ENCODE results near the gene ATR.
"Not testable (repeated sequence)": the region's sequence is repeated elsewhere in the genome, so short reads cannot be mapped to it uniquely, and the experiment has no call there.

The ATR gene

DNA sequence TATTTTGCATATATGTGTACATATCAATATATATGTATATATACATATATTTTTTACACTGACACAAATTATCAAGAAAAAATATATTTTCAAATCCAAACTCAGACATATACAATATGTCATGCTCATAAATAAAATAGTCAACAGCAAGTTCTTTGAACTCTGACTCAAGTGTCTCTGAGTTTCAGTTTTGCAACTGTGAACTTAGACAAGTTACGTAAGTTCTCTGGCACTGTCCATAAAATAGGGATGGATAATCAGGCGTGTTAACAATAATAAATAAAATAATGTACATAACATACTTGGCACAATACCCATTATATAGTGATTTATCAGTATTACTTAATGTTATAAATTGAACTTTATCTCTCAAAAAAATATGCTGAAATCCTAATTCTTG is 118.6 kb downstream of the ATR start:
- intact Hi-C loops (cut with DNase I), result no loop called here
- DNase-seq, result no peak

DNA sequence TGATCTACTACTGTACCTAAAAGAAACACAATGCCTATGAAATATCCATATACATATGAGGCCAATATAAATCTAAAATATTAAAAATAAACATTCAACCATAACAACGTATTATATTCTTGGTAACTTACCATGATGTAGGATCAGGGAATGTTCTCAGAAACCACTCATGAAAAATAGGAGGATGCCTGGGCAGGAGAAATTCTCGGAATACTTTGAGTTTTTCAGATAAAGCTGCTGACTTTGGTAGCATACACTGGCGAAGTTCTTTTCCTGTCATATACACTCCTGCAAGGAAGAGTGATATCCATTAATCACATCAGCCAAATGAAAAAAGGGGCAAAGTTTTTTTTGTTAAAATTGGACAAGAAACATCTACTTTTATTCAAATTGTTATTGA is 119.4 kb downstream of the ATR start:
- intact Hi-C loops (cut with DNase I), result no loop called here
- DNase-seq, result no peak

DNA sequence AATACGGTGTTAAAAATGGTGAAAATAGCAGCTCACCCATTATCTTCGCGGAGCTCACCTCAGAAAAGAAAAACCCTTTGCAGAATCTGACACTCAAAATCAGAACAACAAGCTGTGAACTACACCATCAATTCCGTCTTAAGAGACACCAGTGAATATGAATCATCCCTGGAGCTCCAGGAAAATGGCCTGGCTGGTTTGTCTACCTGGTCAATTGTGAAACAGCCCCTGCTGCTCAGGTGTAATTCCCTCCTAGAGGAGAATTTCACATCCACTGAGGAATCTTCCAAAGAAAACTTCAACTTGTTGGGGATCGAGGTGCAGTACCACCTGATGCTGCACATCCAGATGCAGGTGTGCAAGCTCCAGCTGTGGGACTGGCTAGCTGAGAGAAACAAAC is 127.7 kb downstream of the ATR start:
- DNase-seq, result no peak
- intact Hi-C loops (cut with DNase I), result no loop called here

DNA sequence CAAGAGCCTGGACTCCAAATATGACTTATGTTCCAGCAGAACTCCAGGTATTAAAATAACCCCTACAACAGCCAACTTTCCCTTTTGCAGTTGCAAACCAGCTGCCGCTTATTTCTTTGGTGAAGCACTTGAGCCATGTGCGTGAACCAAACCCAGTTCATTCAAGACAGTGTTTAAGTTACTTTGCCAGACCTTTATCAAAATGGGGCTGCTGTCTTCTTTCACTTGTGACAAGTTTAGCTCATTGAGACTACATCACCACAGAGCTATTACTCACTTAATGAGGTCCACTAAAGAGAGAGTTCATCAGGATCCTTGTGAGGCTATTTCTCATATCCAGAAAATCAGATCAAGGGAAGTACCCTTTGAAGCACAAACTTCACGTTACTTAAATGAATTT is 128.3 kb downstream of the ATR start:
- intact Hi-C loops (cut with DNase I), result no loop called here

GRCh38 chr3:142447852-142448823 is 130.4 kb downstream of the ATR start, which contains the start of gene XRN1:
Gene XRN1 (minus strand): TSS chr3:142448037. CDS start chr3:142447944, 93 bp downstream.
- DNase-seq, result peak; percentile 88 to 98 (median 92)
- intact Hi-C loops (cut with DNase I), result loop anchor here (5.0 kb wide), 1 partner anchor 274 kb away; the partner anchor contains the start of gene TRPC1

More for the DNA sequence above, 128.3 kb downstream of the ATR start:
- DNase-seq, result no peak

DNA sequence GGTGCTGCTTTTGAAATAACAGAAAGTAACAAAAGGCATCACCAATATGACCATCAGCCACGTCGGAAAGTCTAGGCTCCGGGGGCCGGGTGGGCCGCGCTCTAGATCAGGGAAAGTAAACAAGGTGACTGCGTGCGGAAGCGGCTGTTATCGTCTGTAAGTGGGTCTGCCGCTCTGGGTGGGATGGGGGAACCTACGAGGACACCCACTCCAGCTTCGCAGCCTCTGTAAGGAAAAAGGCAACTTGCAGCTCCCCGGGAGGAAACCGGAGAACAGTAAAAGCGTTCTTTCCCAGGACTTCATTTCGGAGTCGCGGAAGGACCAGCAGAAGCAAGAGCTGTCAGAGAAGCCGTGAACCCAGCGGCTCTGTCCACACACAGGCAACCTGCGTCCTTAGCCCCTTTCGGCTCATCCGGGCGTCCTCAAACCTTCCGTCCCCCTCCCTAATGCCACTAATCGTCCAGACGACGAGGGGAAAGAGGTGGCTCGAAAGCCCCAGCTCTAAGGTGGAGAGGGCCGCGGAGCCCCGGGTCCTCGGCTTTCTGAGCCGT is 131.2 kb downstream of the ATR start:
- intact Hi-C loops (cut with DNase I), result loop anchor here (5.0 kb wide), 1 partner anchor 275 kb away; the partner anchor contains the start of gene TRPC1
- peak in 8 of 10 donors; percentile 11 to 83 (median 34) for DNase-seq

- intact Hi-C loops (cut with DNase I), result loop anchor here (5.0 kb wide), 1 partner anchor 276 kb away; the partner anchor contains the start of gene TRPC1
Observed at GRCh38 chr3:142445816-142446254, 132.7 kb downstream of the ATR start.

GRCh38 chr3:142444343-142444742 is 134.2 kb downstream of the ATR start:
- DNase-seq, result no peak
- intact Hi-C loops (cut with DNase I), result no loop called here

More at GRCh38 chr3:142445816-142446254, 132.7 kb downstream of the ATR start:
- no peak for DNase-seq

- intact Hi-C loops (cut with DNase I), result not testable (repeated sequence)
Observed at GRCh38 chr3:142443060-142443459, 135.5 kb downstream of the ATR start.

GRCh38 chr3:142439499-142440220 is 138.9 kb downstream of the ATR start:
- intact Hi-C loops (cut with DNase I), result not testable (repeated sequence)

More at GRCh38 chr3:142443060-142443459, 135.5 kb downstream of the ATR start:
- not testable (repeated sequence) for DNase-seq

DNA sequence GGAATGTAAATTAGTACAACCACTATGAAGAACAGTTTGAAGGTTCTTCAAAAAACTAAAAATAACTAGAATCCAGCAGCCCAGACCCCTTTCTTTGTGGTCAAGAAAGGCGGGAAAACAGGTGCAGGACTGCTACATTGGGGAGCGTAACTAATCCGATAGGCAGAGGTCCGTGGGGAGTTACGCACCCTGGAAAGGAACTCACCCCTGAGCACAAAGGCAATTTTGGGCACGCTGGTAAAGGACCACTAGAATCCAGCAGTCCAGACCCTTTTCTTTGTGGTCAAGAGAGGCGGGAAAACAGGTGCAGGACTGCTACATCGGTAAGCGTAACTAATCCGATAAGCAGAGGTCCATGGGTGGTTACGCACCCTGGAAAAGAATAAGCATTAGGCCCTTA is 140.4 kb downstream of the ATR start:
- DNase-seq; intact Hi-C loops (cut with DNase I): not testable (repeated sequence)

More at GRCh38 chr3:142439499-142440220, 138.9 kb downstream of the ATR start:
- DNase-seq, result not testable (repeated sequence)

DNA sequence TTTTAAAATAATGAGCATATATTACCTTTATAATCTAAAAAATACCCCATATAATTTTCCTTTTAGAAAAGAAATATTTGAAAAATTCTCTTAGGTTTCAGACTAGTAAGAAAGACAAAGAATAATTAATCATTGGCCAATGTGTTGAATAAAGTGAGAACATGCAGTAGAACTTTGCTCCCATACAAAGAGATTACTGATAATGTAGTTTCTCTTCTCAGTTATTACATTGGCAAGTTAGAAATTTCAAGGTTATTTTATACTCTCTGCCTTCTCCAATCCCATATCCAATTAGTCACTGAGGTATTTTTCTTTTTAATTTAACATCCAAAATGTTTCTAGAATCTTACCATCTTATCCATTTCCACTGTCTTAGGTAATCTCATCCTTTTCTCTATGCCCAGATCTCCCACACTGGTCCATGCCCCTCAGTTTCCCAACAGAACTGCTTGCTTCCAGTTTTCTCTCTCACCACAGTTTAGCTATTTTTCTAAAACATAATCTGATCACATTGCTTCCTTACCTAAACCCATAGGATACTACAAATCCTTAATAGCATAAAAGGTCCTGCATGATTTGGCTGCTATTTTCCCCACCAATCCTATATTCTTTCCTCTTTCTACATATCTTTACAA is 141.5 kb downstream of the ATR start:
- DNase-seq, result no peak
- intact Hi-C loops (cut with DNase I), result no loop called here

DNA sequence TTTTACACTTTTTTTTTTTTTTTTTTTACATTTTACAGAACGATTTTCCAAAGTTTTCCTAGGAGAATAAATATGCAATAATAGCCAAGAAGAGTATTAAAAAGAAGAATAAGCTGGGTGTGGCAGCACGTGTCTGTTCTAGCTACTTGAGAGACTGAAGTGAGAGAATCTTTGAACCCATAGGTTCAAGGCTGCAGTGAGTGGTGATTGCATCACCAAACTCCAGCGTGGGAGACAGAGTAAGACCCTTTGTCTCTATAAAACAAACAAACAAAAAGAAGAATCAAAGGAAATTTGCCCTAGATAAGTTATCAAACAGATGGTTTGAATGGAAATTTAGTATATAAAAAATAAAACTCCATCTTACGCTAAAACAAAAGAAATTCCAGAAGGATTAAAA is 144.0 kb downstream of the ATR start:
- intact Hi-C loops (cut with DNase I), result no loop called here
- no peak for DNase-seq

DNA sequence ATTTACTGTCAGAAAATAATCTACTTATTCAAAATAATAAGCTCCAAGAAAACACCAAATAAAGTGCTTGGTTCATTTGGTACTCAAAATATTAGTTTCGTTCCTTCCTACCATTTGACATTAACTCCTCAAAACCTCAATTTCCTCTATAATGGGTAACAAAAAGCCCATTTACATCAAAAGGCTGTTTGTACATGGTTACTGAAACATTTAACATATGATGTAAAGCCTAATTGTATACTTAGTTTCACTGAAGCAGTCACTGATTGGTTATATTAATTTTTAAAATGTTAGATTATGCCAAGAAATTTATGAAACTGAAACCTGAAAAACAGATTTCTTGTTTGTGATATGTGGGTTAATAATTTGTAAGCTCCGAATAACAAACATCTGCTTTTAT is 145.4 kb downstream of the ATR start:
- intact Hi-C loops (cut with DNase I), result no loop called here
- no peak for DNase-seq

GRCh38 chr3:142429582-142429981 is 149.0 kb downstream of the ATR start:
- intact Hi-C loops (cut with DNase I), result no loop called here

DNA sequence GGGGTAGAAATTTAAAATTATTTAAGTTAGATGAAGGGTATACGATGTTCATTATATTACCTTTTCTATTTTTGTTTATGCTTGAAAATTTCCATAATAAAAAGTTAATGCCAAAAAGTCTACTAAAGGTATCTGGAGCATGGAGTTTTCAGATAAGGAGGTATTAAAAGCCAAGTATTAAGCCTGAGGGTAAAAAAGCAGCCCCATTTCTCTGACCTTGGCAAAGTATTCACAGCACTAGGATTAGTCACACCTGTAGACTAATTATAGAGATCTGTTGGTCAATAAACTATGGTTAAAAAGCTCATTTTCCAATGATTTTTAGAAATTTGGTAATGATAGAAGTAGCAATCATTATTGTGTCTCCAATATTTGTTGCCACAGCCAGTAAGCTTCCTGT is 153.8 kb downstream of the ATR start:
- intact Hi-C loops (cut with DNase I), result no loop called here
- DNase-seq, result no peak

More at GRCh38 chr3:142429582-142429981, 149.0 kb downstream of the ATR start:
- DNase-seq, result no peak

DNA sequence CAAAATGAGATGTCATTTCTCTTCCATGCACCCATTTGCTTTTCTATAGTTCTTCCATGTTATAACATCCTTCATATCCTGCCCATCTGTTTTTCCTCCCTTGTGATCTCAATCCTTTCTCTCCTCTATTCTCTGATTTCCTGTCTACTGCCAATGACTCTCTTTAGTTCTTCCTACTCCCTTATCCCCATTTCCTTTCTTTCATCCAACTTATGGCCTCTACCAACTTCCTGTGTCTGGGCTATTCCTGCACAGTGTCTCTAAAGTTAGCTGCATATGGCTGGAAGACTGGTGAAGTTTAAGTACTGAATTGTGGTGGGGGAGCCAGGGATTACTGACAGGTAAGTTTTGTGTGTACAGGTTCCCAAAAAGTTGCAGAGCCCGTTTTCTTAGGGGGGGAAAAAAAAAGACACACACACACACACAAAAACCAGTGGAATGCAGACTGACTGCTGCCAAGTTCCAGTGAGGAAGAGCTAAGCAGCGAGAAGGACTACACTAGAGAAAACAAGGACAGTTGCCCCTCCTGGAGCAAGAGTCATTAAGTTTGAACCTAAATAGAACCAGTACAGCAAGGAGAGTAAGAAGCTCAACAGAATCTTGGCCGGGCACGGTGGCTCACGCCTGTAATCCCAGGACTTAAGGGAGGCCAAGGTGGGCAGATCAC is 159.5 kb downstream of the ATR start:
- DNase-seq, result no peak
- intact Hi-C loops (cut with DNase I), result no loop called here

DNA sequence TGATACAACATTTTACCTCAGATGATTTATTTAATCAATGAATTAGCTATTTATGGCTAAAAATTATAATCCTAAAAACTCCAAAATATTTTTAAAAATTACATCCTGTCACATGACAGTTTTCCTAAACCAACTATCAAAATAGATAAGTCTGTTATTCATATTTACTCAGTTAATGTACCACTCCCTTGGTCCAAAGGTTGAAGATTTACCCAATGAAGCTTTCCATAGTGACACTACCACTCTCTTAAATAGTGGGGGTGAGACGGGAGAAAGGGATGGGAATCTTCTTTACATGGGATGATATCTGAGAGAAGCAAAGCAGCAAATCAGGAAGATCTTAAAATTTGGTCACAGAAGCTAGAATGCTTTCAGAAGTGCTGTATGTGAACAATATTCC is 161.2 kb downstream of the ATR start:
- intact Hi-C loops (cut with DNase I), result no loop called here
- DNase-seq, result no peak

- intact Hi-C loops (cut with DNase I); DNase-seq: not testable (repeated sequence)
Observed at GRCh38 chr3:142400537-142400936, 178.0 kb downstream of the ATR start.

Data from posterior cingulate gyrus (tissue), 11 donors.